BE2C (cell line): ENCODE measurements around the gene MED16.
A peak's percentile ranks its signal among the peaks of the same experiment; 100 is the strongest.

ENCODE experiments used
- DNase-seq: peaks from one replicate; pipeline ENCODE4 v3.0.0-alpha.2; 2020
- H3K27me3 ChIP-seq: fragments of 250-450 bp; sonication (Bioruptor Pico); 2 replicates; pipeline ENCODE4 v1.5.1; 2020; ENCODE audit warnings: mild to moderate bottlenecking
- H3K36me3 ChIP-seq: fragments of 250-450 bp; sonication (Bioruptor Pico); 2 replicates; pipeline ENCODE4 v1.5.1; 2020; ENCODE audit warnings: mild to moderate bottlenecking
- H3K4me1 ChIP-seq: fragments of 250-450 bp; sonication (Bioruptor Pico); 2 replicates; pipeline ENCODE4 v1.5.1; 2020
- H3K4me3 ChIP-seq: 2 replicates; pipeline ENCODE4 v1.5.1; 2011; ENCODE audit warnings: low read depth, low read length
- H3K9me3 ChIP-seq: fragments of 250-450 bp; sonication (Bioruptor Pico); 2 replicates; pipeline ENCODE4 v1.5.1; 2020
- CTCF ChIP-seq: IDR thresholded peaks from 2 replicates; pipeline ENCODE4 v1.5.1; 2012; ENCODE audit warnings: mild to moderate bottlenecking, low read depth, low read length

MED16 gene

GRCh38 chr19:912181-913079 is 19.4 kb upstream of the MED16 start:
- Histone ChIP-seq H3K9me3 (no peaks in the 10 kb centered on the region), H3K4me3 (peak overlapping the region; percentile 66), H3K4me1 (no peaks in the 10 kb centered on the region), H3K27me3 (peaks cover 11% of the 10 kb centered on the region), H3K36me3 (no peaks in the 10 kb centered on the region)
- TF ChIP-seq CTCF = no peak
- no peak for DNase-seq

DNA sequence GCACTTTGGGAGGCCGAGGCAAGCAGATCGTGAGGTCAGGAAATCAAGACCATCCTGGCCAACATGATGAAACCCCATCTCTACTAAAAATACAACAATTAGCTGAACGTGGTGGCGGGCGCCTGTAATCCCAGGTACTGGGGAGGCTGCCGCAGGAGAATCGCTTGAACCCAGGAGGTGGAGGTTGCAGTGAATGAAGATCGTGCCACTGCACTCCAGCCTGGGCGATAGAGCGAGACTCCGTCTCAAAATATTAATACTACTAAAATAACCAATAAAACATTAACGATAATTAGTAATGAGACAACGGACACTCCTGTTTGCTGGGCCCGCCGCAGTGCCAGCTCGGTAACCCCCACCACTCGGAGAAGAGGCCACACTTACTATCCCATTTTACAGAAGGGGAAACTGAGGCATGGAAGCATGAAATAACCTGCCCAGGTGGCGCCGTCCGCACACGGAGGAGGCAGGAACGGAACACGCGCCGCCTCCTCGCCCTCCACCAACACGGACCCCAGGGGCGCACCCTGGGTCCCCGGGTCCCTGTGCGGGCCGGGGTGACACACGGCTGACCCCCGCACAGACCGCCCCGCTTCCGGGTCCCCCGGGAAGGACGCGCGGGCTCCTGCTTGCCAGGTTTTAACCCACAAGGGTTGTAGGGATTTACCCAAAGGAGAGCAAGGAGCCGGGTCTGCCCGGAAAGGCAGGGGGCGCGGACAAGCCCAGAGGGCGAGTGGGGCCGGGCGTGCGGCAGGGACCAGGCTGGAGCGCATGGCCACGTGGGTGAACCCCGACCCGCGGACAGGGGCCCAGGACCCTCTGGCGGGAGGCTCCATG is 18.4 kb upstream of the MED16 start:
- TF ChIP-seq CTCF = no peak
- Histone ChIP-seq H3K4me3 (no peak overlapping the region), H3K27me3 (peaks cover 2% of the 10 kb centered on the region), H3K9me3 (no peaks in the 10 kb centered on the region), H3K4me1 (no peaks in the 10 kb centered on the region), H3K36me3 (no peaks in the 10 kb centered on the region)
- DNase-seq = no peak

DNA sequence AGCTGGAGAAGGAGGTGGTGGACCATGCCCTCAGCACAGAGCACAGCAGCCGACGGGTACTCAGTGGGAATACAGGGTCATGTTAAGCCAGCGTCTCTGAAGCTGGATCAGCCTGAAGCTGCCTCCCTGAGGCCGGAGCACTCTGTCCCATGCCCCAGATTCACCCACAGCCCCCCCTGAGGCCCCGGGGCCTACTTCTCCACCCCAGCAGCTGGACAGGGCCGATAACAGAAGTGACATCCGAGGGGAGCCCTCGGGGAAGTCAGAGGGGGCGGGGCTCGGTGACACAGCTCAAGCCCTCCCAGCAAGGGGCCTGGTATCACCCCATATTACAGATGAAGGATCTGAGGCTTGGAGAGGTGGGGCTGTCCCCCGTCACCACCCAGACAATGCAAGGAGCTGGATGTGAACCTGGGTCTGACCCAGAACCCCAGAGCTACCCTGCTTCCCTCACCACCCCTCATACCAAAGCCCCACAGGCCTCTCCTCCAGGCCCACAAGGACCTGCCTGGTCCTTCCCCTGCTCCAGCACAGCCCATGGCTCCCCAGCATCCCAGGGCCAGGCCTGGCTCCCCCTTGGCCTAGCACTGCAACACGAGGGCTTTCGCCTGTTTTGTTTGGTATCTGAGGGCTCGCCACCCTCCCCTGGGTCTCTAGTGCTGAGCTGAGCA is 14.3 kb upstream of the MED16 start:
- no peaks in the 10 kb centered on the region for H3K4me1 ChIP-seq
- H3K4me3 ChIP-seq = no peak overlapping the region

GRCh38 chr19:906480-906879 is 13.5 kb upstream of the MED16 start:
- no peak for TF ChIP-seq CTCF
- no peak for DNase-seq
- H3K4me1 ChIP-seq = no peaks in the 10 kb centered on the region
- H3K27me3 ChIP-seq = no peaks in the 10 kb centered on the region
- no peaks in the 10 kb centered on the region for H3K9me3 ChIP-seq
- H3K36me3 ChIP-seq = no peaks in the 10 kb centered on the region
- no peak overlapping the region for H3K4me3 ChIP-seq

More for the DNA sequence above, 14.3 kb upstream of the MED16 start:
- Histone ChIP-seq H3K9me3 (no peaks in the 10 kb centered on the region), H3K36me3 (no peaks in the 10 kb centered on the region), H3K27me3 (no peaks in the 10 kb centered on the region)
- TF ChIP-seq CTCF = no peak
- no peak for DNase-seq

GRCh38 chr19:904545-904944 is 11.6 kb upstream of the MED16 start:
- no peak for TF ChIP-seq CTCF
- no peaks in the 10 kb centered on the region for H3K4me1 ChIP-seq
- no peak overlapping the region for H3K4me3 ChIP-seq
- DNase-seq = no peak
- H3K36me3 ChIP-seq = no peaks in the 10 kb centered on the region
- H3K27me3 ChIP-seq = no peaks in the 10 kb centered on the region
- H3K9me3 ChIP-seq = no peaks in the 10 kb centered on the region
